Measurements from ENCODE around the gene CCDC40. TPM values are rescaled to one million over a fixed set of nuclear protein-coding genes. Genes with fewer than 3 reads are reported as not detected.

Gene CCDC40
- total RNA-seq, 1 donor from 2014 or later = 5.4 TPM

- DNase-seq (ENCODE audit: low spot score in 2 of 2) = no peak
- no peaks in the 10 kb centered on the region for H3K9me3 ChIP-seq
- no peaks in the 10 kb centered on the region for H3K36me3 ChIP-seq
- intact Hi-C loops (cut with DNase I) = loop anchor here (2.0 kb wide), 1 partner anchor 246 kb away; no protein-coding TSS in a partner anchor
- H3K27me3 ChIP-seq = no peaks in the 10 kb centered on the region
- no peak overlapping the region for H3K27ac ChIP-seq
- no peak for TF ChIP-seq CTCF (IDR thresholded peaks at IDR 0.05)
- no peak overlapping the region for H3K4me3 ChIP-seq
- peaks cover 5 to 13% of the 10 kb centered on the region in 2 donors for H3K4me1 ChIP-seq
These were observed 47.2 kb upstream of the CCDC40 start for GRCh38 chr17:79989106-79989835.

GRCh38 chr17:79990051-79990592 lies 46.3 kb upstream of the CCDC40 start:
- intact Hi-C loops (cut with DNase I) = loop anchor here (2.0 kb wide), 1 partner anchor 199 kb away; no protein-coding TSS in a partner anchor
- H3K9me3 ChIP-seq = no peaks in the 10 kb centered on the region
- H3K4me3 ChIP-seq = no peak overlapping the region
- DNase-seq (ENCODE audit: low spot score in 2 of 2) = no peak
- H3K4me1 ChIP-seq = peaks cover 5 to 13% of the 10 kb centered on the region in 2 donors
- H3K36me3 ChIP-seq = no peaks in the 10 kb centered on the region
- TF ChIP-seq CTCF (IDR thresholded peaks at IDR 0.05) = no peak
- no peaks in the 10 kb centered on the region for H3K27me3 ChIP-seq
- no peak overlapping the region for H3K27ac ChIP-seq

GRCh38 chr17:79990704-79991103 lies 45.7 kb upstream of the CCDC40 start:
- no peak overlapping the region for H3K27ac ChIP-seq
- no peaks in the 10 kb centered on the region for H3K9me3 ChIP-seq
- no peak for TF ChIP-seq CTCF (IDR thresholded peaks at IDR 0.05)
- intact Hi-C loops (cut with DNase I) = loop anchor here (2.0 kb wide), 1 partner anchor 200 kb away; no protein-coding TSS in a partner anchor
- H3K4me1 ChIP-seq = peaks cover 5 to 13% of the 10 kb centered on the region in 2 donors
- no peak overlapping the region for H3K4me3 ChIP-seq
- no peak for DNase-seq (ENCODE audit: low spot score in 2 of 2)
- H3K36me3 ChIP-seq = no peaks in the 10 kb centered on the region
- no peaks in the 10 kb centered on the region for H3K27me3 ChIP-seq

GRCh38 chr17:79991140-79991923 lies 45.1 kb upstream of the CCDC40 start:
- peak in 1 of 2 donors; percentile 78 for DNase-seq (ENCODE audit: low spot score in 2 of 2)
- H3K4me1 ChIP-seq = peaks cover 5 to 13% of the 10 kb centered on the region in 2 donors
- H3K27ac ChIP-seq = no peak overlapping the region
- H3K9me3 ChIP-seq = no peaks in the 10 kb centered on the region
- H3K36me3 ChIP-seq = no peaks in the 10 kb centered on the region
- peak; percentile 35 to 69 (median 62) for TF ChIP-seq CTCF (IDR thresholded peaks at IDR 0.05)
- H3K27me3 ChIP-seq = no peaks in the 10 kb centered on the region
- intact Hi-C loops (cut with DNase I) = loop anchor here (2.0 kb wide), 1 partner anchor 201 kb away; no protein-coding TSS in a partner anchor
- H3K4me3 ChIP-seq = peak overlapping the region; percentile 44 to 54

- Histone ChIP-seq H3K27me3 (no peaks in the 10 kb centered on the region), H3K9me3 (no peaks in the 10 kb centered on the region), H3K4me3 (peak overlapping the region; percentile 44 to 54), H3K4me1 (peaks cover 5 to 13% of the 10 kb centered on the region in 2 donors), H3K27ac (no peak overlapping the region), H3K36me3 (no peaks in the 10 kb centered on the region)
- no peak for DNase-seq (ENCODE audit: low spot score in 2 of 2)
- intact Hi-C loops (cut with DNase I) = loop anchor here (2.0 kb wide), 1 partner anchor 201 kb away; no protein-coding TSS in a partner anchor
- TF ChIP-seq CTCF (IDR thresholded peaks at IDR 0.05) = no peak
These were observed 44.4 kb upstream of the CCDC40 start for GRCh38 chr17:79991924-79992648.
